H1 (cell line): ENCODE results near the gene DBP. TPM values are rescaled to one million over a fixed set of nuclear protein-coding genes. Genes with fewer than 3 reads are reported as not detected.

Experiments
- CTCF ChIA-PET: fragments of 300-600 bp; sonication (Branson Sonifier 250); formaldehyde crosslinking; loops from one replicate; lab custom pipeline; 2021; ENCODE audit not compliant: partially characterized antibody; lab: Charles Lee
- POLR2A ChIA-PET: fragments of 300-600 bp; sonication (Branson Sonifier 250); formaldehyde crosslinking; loops from one replicate; lab custom pipeline; 2021; ENCODE audit warnings: inconsistent platforms; ENCODE audit not compliant: partially characterized antibody; lab: Charles Lee
- DNase-seq, 2 experiments: peaks; one replicate each; pipeline versions ENCODE4 v3.0.0 to v3.0.0-alpha.2; 2010 to 2022; ENCODE audit warnings: low spot score in 2 of 2, low read depth in 1 of 2, mixed read lengths in 1 of 2
- FAIRE-seq: peaks from 2 replicates; lab custom pipeline; 2011; peaks lifted over from hg19 to GRCh38; lab: Jason Lieb, UNC
- H2AFZ ChIP-seq: 2 replicates; pipeline ENCODE4 v1.8.1; 2012; ENCODE audit warnings: low read length, inconsistent platforms
- H2AK5ac ChIP-seq: 2 replicates; pipeline ENCODE4 v1.6.1; 2013; ENCODE audit warnings: low read depth, low read length
- H2BK120ac ChIP-seq: replicated peaks from 2 replicates; pipeline ENCODE3; 2013; ENCODE audit warnings: low read depth, low read length, inconsistent platforms
- H2BK12ac ChIP-seq: 2 replicates; pipeline ENCODE4 v1.6.1; 2013; ENCODE audit warnings: low read depth, low read length
- H2BK15ac ChIP-seq: 2 replicates; pipeline ENCODE4 v1.6.1; 2013; ENCODE audit warnings: low read length
- H2BK20ac ChIP-seq: 2 replicates; pipeline ENCODE4 v1.6.1; 2013; ENCODE audit warnings: low read length
- H2BK5ac ChIP-seq: 2 replicates; pipeline ENCODE4 v1.6.1; 2013; ENCODE audit warnings: low read depth, low read length
- H3K14ac ChIP-seq: 2 replicates; pipeline ENCODE4 v1.6.1; 2013; ENCODE audit warnings: inconsistent platforms; ENCODE audit not compliant: insufficient read length
- H3K18ac ChIP-seq: 2 replicates; pipeline ENCODE4 v1.6.1; 2013; ENCODE audit warnings: low read length; ENCODE audit errors: extremely low read depth
- H3K23ac ChIP-seq: 2 replicates; pipeline ENCODE4 v1.6.1; 2013; ENCODE audit warnings: inconsistent platforms; ENCODE audit not compliant: insufficient read length
- H3K23me2 ChIP-seq: 2 replicates; pipeline ENCODE4 v1.6.1; 2013; ENCODE audit warnings: low read depth, low read length
- H3K27ac ChIP-seq: 2 replicates; pipeline ENCODE4 v1.6.1; 2011; ENCODE audit warnings: low read depth, low read length, inconsistent platforms
- H3K27me3 ChIP-seq, 4 experiments: replicated peaks in 1 of 4; 1 replicate in 1 of 4; 2 replicates in 3 of 4; pipeline versions ENCODE4 v1.6.1 to v1.8.1; 2011 to 2013; ENCODE audit warnings: low read length in 3 of 4, mild to moderate bottlenecking in 3 of 4, inconsistent platforms in 2 of 4, mixed read lengths in 2 of 4, moderate library complexity in 1 of 4; ENCODE audit not compliant: control insufficient read depth in 3 of 4, insufficient read depth in 3 of 4; ENCODE audit errors: extremely low read depth in 1 of 4
- H3K36me3 ChIP-seq, 4 experiments: 2 replicates each; pipeline versions ENCODE4 v1.6.1 to v1.8.1; 2011 to 2013; ENCODE audit warnings: mild to moderate bottlenecking in 4 of 4, low read length in 3 of 4, moderate library complexity in 2 of 4, control low read depth in 1 of 4, inconsistent platforms in 1 of 4; ENCODE audit not compliant: insufficient read depth in 4 of 4, control insufficient read depth in 2 of 4
- H3K4ac ChIP-seq: replicated peaks from 2 replicates; pipeline ENCODE3; 2013; ENCODE audit warnings: low read length, low read depth, mixed read lengths, inconsistent platforms; ENCODE audit not compliant: insufficient read length
- H3K4me1 ChIP-seq, 4 experiments: replicated peaks in 1 of 4; 1 replicate in 1 of 4; 2 replicates in 3 of 4; pipeline versions ENCODE4 v1.6.1 to v1.8.1; 2011 to 2013; ENCODE audit warnings: low read length in 3 of 4, inconsistent platforms in 2 of 4, mixed read lengths in 1 of 4; ENCODE audit not compliant: insufficient read depth in 4 of 4, control insufficient read depth in 3 of 4
- H3K4me2 ChIP-seq, 2 experiments: 2 replicates each; pipeline versions ENCODE4 v1.6.1 to v1.8.1; 2011 to 2013; ENCODE audit warnings: low read depth in 2 of 2, low read length in 2 of 2, control low read depth in 1 of 2, inconsistent platforms in 1 of 2, mild to moderate bottlenecking in 1 of 2; ENCODE audit not compliant: insufficient read depth in 1 of 2
- H3K4me3 ChIP-seq, 4 experiments: fragments of 200-600, 300-600 bp in 1 of 4; sonication (generic), shearing (Covaris generic), sonication (Bioruptor Twin) in 1 of 4; 2 replicates each; pipeline versions ENCODE4 v1.5.1 to v1.8.1; 2011 to 2016; ENCODE audit warnings: low read length in 4 of 4, low read depth in 3 of 4, control low read depth in 2 of 4, inconsistent platforms in 2 of 4, mild to moderate bottlenecking in 2 of 4, mixed read lengths in 1 of 4, moderate library complexity in 1 of 4; ENCODE audit not compliant: insufficient read depth in 2 of 4; ENCODE audit errors: extremely low read depth in 1 of 4
- H3K56ac ChIP-seq: replicated peaks from 2 replicates; pipeline ENCODE3; 2013; ENCODE audit warnings: low read depth, mild to moderate bottlenecking, mixed read lengths, low read length, inconsistent platforms; ENCODE audit not compliant: insufficient read length
- H3K79me1 ChIP-seq: 2 replicates; pipeline ENCODE4 v1.6.1; 2013; ENCODE audit warnings: low read depth, low read length, control low read depth
- H3K79me2 ChIP-seq, 2 experiments: 2 replicates each; pipeline versions ENCODE4 v1.6.1 to v1.8.1; 2012 to 2013; ENCODE audit warnings: low read length in 2 of 2, mild to moderate bottlenecking in 2 of 2, inconsistent platforms in 1 of 2; ENCODE audit not compliant: insufficient read depth in 2 of 2, control insufficient read depth in 1 of 2
- H3K9ac ChIP-seq, 4 experiments: replicated peaks in 1 of 4; 1 replicate in 1 of 4; 2 replicates in 3 of 4; pipeline versions ENCODE4 v1.6.1 to v1.8.1; 2011 to 2013; ENCODE audit warnings: low read depth in 3 of 4, low read length in 3 of 4, control low read depth in 2 of 4, mild to moderate bottlenecking in 2 of 4, moderate library complexity in 2 of 4, inconsistent platforms in 1 of 4; ENCODE audit errors: extremely low read depth in 1 of 4
- H3K9me3 ChIP-seq, 2 experiments: 2 replicates each; pipeline versions ENCODE4 v1.6.1 to v1.8.1; 2012 to 2013; ENCODE audit warnings: mild to moderate bottlenecking in 2 of 2, moderate library complexity in 2 of 2, control low read depth in 1 of 2, inconsistent platforms in 1 of 2, low read depth in 1 of 2, low read length in 1 of 2, mixed read lengths in 1 of 2; ENCODE audit not compliant: insufficient read depth in 2 of 2
- H4K20me1 ChIP-seq, 2 experiments: replicated peaks in 1 of 2; 2 replicates each; pipeline versions ENCODE3 to v1.8.1; 2011 to 2013; ENCODE audit warnings: inconsistent platforms in 2 of 2, low read length in 2 of 2, mild to moderate bottlenecking in 1 of 2; ENCODE audit not compliant: insufficient read depth in 2 of 2, control insufficient read depth in 1 of 2
- H4K5ac ChIP-seq: 2 replicates; pipeline ENCODE4 v1.6.1; 2013; ENCODE audit warnings: low read length, low read depth, mixed read lengths, inconsistent platforms; ENCODE audit not compliant: insufficient read length
- H4K8ac ChIP-seq: 2 replicates; pipeline ENCODE4 v1.8.0; 2013; ENCODE audit warnings: mild to moderate bottlenecking, moderate library complexity, low read length, inconsistent platforms; ENCODE audit not compliant: insufficient read depth; ENCODE audit errors: extremely low read depth
- H4K91ac ChIP-seq: replicated peaks from 2 replicates; pipeline ENCODE3; 2013; ENCODE audit warnings: low read length, mixed read lengths, inconsistent platforms; ENCODE audit not compliant: insufficient read length
- ASH2L ChIP-seq: fragments of 200-600, 300-600 bp; sonication (generic); IDR thresholded peaks from one replicate; pipeline ENCODE4 v1.7.1; 2017; ENCODE audit warnings: low read length
- ATF2 ChIP-seq: IDR thresholded peaks from 2 replicates; pipeline ENCODE4 v1.6.1; 2012; ENCODE audit warnings: low read length, inconsistent platforms
- BACH1 ChIP-seq: IDR thresholded peaks from 2 replicates; pipeline ENCODE4 v1.6.1; 2012; ENCODE audit warnings: low read length, improper control_type of control experiment
- CEBPB ChIP-seq: IDR thresholded peaks from 2 replicates; pipeline ENCODE4 v1.6.1; 2012; ENCODE audit warnings: low read depth, low read length
- EGR1 ChIP-seq: IDR thresholded peaks from 2 replicates; pipeline ENCODE4 v1.6.1; 2011; ENCODE audit warnings: low read depth, low read length, borderline replicate concordance
- JUN ChIP-seq: IDR thresholded peaks from 2 replicates; pipeline ENCODE4 v1.6.1; 2011; ENCODE audit warnings: low read depth, mild to moderate bottlenecking, improper control_type of control experiment, low read length
- PHF8 ChIP-seq: fragments of 200-600 bp; sonication (generic); conservative IDR thresholded peaks from 2 replicates; pipeline ENCODE4 v1.7.1; 2012; ENCODE audit warnings: low read depth, mild to moderate bottlenecking, inconsistent platforms, low read length, moderate library complexity
- RBBP5 ChIP-seq: IDR thresholded peaks from 2 replicates; pipeline ENCODE4 v1.7.1; 2012; ENCODE audit warnings: low read depth, mild to moderate bottlenecking, inconsistent platforms, low read length, moderate library complexity, borderline replicate concordance
- RXRA ChIP-seq: IDR thresholded peaks from 2 replicates; pipeline ENCODE4 v1.6.1; 2011; ENCODE audit warnings: low read depth, mild to moderate bottlenecking, low read length, moderate library complexity; ENCODE audit not compliant: insufficient read depth
- SAP30 ChIP-seq: fragments of 300-600 bp; sonication (generic); IDR thresholded peaks from 2 replicates; pipeline ENCODE4 v1.7.1; 2012; ENCODE audit warnings: low read length, moderate library complexity, mild to moderate bottlenecking, inconsistent platforms; ENCODE audit not compliant: insufficient read depth, insufficient replicate concordance
- SIX5 ChIP-seq: IDR thresholded peaks from 2 replicates; pipeline ENCODE4 v1.6.1; 2011; ENCODE audit warnings: mild to moderate bottlenecking, low read depth, low read length
- SRF ChIP-seq: IDR thresholded peaks from 2 replicates; pipeline ENCODE4 v1.6.1; 2011; ENCODE audit warnings: mild to moderate bottlenecking, low read depth, low read length, moderate library complexity
- TAF1 ChIP-seq: IDR thresholded peaks from 2 replicates; pipeline ENCODE4 v1.6.1; 2011; ENCODE audit warnings: mild to moderate bottlenecking, low read depth, low read length
- WGBS, 2 experiments: shearing (Covaris generic) in 1 of 2; methylation state at CpG; one replicate each; pipeline versions ENCODE4 v1.1.6 to v1.1.7; 2013 to 2015; ENCODE audit warnings: low lambda C conversion rate in 2 of 2, mixed read lengths in 2 of 2, inconsistent platforms in 1 of 2, low coverage in 1 of 2, missing lambda C conversion rate in 1 of 2; ENCODE audit not compliant: insufficient replicate concordance in 2 of 2, insufficient coverage in 1 of 2, insufficient read length in 1 of 2; ENCODE audit errors: extremely low coverage in 1 of 2, missing lambda C conversion rate in 1 of 2; 5-methylcytosine and 5-hydroxymethylcytosine counted together
- polyA plus RNA-seq, 7 experiments: library from polyadenylated mRNA; depleted of rRNA in 3 of 7; stranded (reverse) in 5 of 7; unstranded in 2 of 7; fragments of >200 nt in 5 of 7; fragments of 200-250 nt in 2 of 7; gene quantifications; 1 replicate in 5 of 7; 2 replicates in 1 of 7; 4 replicates in 1 of 7; pipeline versions ENCODE4 v1.2.1 to v1.2.3, GENCODE V29; 2011 to 2013; ENCODE audit warnings: missing spikeins in 2 of 7, mixed read lengths in 2 of 7
- total RNA-seq: library from RNA; stranded (reverse); fragmentation: NEBNext Ultra II Directional; extraction: Animal tissue kit (Norgen Biotek cat#: 25700); gene quantifications from 2 replicates; pipeline ENCODE4 v1.2.1, GENCODE V29; 2021

Gene DBP
- total and polyA plus RNA-seq, 2 of the 8 experiments (the other 6 are each of a cell fraction or from before 2014, with no cell fraction given) = 7.5 to 8.3 TPM

GRCh38 chr19:48676887-48677286 lies 39.7 kb upstream of the DBP start:
- Histone ChIP-seq H3K79me2 (no peaks in the 10 kb centered on the region), H3K18ac (no peak overlapping the region), H3K79me1 (no peaks in the 10 kb centered on the region), H4K8ac (no peak overlapping the region), H3K27ac (no peak overlapping the region), H2BK12ac (no peak overlapping the region), H2BK120ac (no peak overlapping the region), H2BK20ac (no peak overlapping the region), H3K14ac (no peak overlapping the region), H4K5ac (no peak overlapping the region), H3K56ac (no peak overlapping the region), H3K23me2 (peaks cover 12% of the 10 kb centered on the region; the same call in 1 of the 2 replicates), H2AFZ (no peak overlapping the region), H3K4me2 (no peak overlapping the region), H3K9ac (no peak overlapping the region), H3K9me3 (no peaks in the 10 kb centered on the region), H3K27me3 (peaks cover 0 to 5% (median 3%) of the 10 kb centered on the region in 4 experiments; a peak in 2 of 7 replicates), H2BK5ac (no peak overlapping the region), H3K4me3 (no peak overlapping the region), H3K4me1 (peaks cover 2 to 23% (median 19%) of the 10 kb centered on the region in 4 experiments), H3K23ac (no peak overlapping the region), H2BK15ac (no peak overlapping the region), H4K20me1 (no peaks in the 10 kb centered on the region), H3K36me3 (no peaks in the 10 kb centered on the region), H2AK5ac (no peak overlapping the region), H3K4ac (no peak overlapping the region), H4K91ac (no peak overlapping the region)
- 84% methylated on average over 13 of the region's 13 CpGs; no CpG with 5 or more reads in 1 of the 2 experiments for whole genome bisulfite sequencing, 2 experiments
- FAIRE-seq = no peak
- no peak for DNase-seq
- CTCF ChIA-PET = interaction anchor here (0.6 to 5.8 kb wide), 12 partner anchors 12 to 838 kb away, joined by 3 to 59 read pairs (median 16); partner anchors contain the start of genes CA11 and FUT2
- POLR2A ChIA-PET = interaction anchor here (0.6 to 2.6 kb wide), 3 partner anchors 10 to 37 kb away, joined by 3 to 12 read pairs (median 7); partner anchors contain the start of gene FUT2
- TF ChIP-seq ATF2 (no peak), BACH1 (no peak), ASH2L (no peak), SAP30 (no peak), SRF (no peak), RBBP5 (no peak), CEBPB (no peak), TAF1 (no peak), RXRA (no peak), PHF8 (no peak), JUN (no peak), EGR1 (no peak), SIX5 (no peak)
